B cell (primary cell): ENCODE data around the gene CORO2B. TPM values are rescaled to one million over a fixed set of nuclear protein-coding genes. Genes with fewer than 3 reads are reported as not detected.

ENCODE experiments used
- ATAC-seq: fragments of 200-7000 bp; cut with Tn5 transposase; one replicate; pipeline ENCODE4 v1.10.0; 2021; ENCODE audit warnings: low read depth, mild to moderate bottlenecking, moderate number of reproducible peaks, moderate library complexity
- CTCF ChIA-PET: fragments of 350-600 bp; sonication (Branson Sonifier 250); formaldehyde crosslinking; loops from one replicate; lab custom pipeline; 2021; ENCODE audit warnings: antibody characterized with exemption, inconsistent platforms; lab: Charles Lee
- POLR2A ChIA-PET: fragments of 350-600 bp; sonication (Branson Sonifier 250); formaldehyde crosslinking; loops from one replicate; lab custom pipeline; 2021; ENCODE audit warnings: antibody characterized with exemption; lab: Charles Lee
- DNase-seq: peaks from one replicate; pipeline ENCODE4 v3.0.0; 2013
- H2AFZ ChIP-seq: 2 replicates; pipeline ENCODE4 v1.6.1; 2012; ENCODE audit warnings: mild to moderate bottlenecking, low read depth, low read length; ENCODE audit not compliant: insufficient read depth, poor library complexity, severe bottlenecking
- H3K27ac ChIP-seq, 2 donors: 1 replicate in 1 of 2; 2 replicates in 1 of 2; pipeline ENCODE4 v1.5.1; 2012 to 2013; ENCODE audit warnings: low read length in 2 of 2, mild to moderate bottlenecking in 2 of 2, moderate library complexity in 1 of 2
- H3K27me3 ChIP-seq, 4 experiments: fragments of 200-600 bp in 1 of 4; sonication (generic) in 1 of 4; replicated peaks in 1 of 4; 1 replicate in 2 of 4; 2 replicates in 2 of 4; pipeline versions ENCODE4 v1.6.1 to v1.7.0; 2013 to 2016; ENCODE audit warnings: low read length in 3 of 4, mild to moderate bottlenecking in 2 of 4, mixed read lengths in 1 of 4, moderate library complexity in 1 of 4; ENCODE audit not compliant: insufficient read depth in 4 of 4, control insufficient read depth in 3 of 4; ENCODE audit errors: control extremely low read depth in 1 of 4
- H3K36me3 ChIP-seq, 2 experiments: replicated peaks in 1 of 2; 1 replicate in 1 of 2; 2 replicates in 1 of 2; pipeline versions ENCODE4 v1.6.1 to v1.7.1; 2013; ENCODE audit warnings: low read length in 1 of 2; ENCODE audit not compliant: insufficient read depth in 2 of 2, control insufficient read depth in 1 of 2; ENCODE audit errors: control extremely low read depth in 1 of 2, extremely low read depth in 1 of 2
- H3K4me1 ChIP-seq, 2 donors: fragments of 200-600 bp in 1 of 2; sonication (generic) in 1 of 2; 1 replicate in 1 of 2; 2 replicates in 1 of 2; pipeline versions ENCODE4 v1.5.1 to v1.6.1; 2013 to 2017; ENCODE audit warnings: low read length in 2 of 2; ENCODE audit not compliant: control insufficient read depth in 2 of 2, insufficient read depth in 2 of 2
- H3K4me2 ChIP-seq: replicated peaks from 2 replicates; pipeline ENCODE3; 2012; ENCODE audit warnings: mild to moderate bottlenecking, low read depth, low read length; ENCODE audit not compliant: poor library complexity, severe bottlenecking
- H3K4me3 ChIP-seq, 5 experiments: fragments of 200-600 bp in 1 of 5; sonication (generic) in 1 of 5; 1 replicate in 3 of 5; 2 replicates in 2 of 5; pipeline versions ENCODE4 v1.5.1 to v1.7.0; 2011 to 2016; ENCODE audit warnings: low read length in 4 of 5, mild to moderate bottlenecking in 4 of 5, low read depth in 2 of 5, control low read depth in 1 of 5, moderate library complexity in 1 of 5; ENCODE audit not compliant: insufficient read depth in 1 of 5; ENCODE audit errors: control extremely low read depth in 1 of 5, extremely low read depth in 1 of 5
- H3K79me2 ChIP-seq: fragments of 200-600 bp; sonication (generic); one replicate; pipeline ENCODE4 v1.6.0; 2016; ENCODE audit warnings: low read length; ENCODE audit not compliant: control insufficient read depth, insufficient read depth
- H3K9ac ChIP-seq: fragments of 200-600 bp; sonication (generic); 2 replicates; pipeline ENCODE4 v1.6.1; 2017; ENCODE audit warnings: mild to moderate bottlenecking, low read length, moderate library complexity
- H3K9me3 ChIP-seq, 3 donors: one replicate each; pipeline versions ENCODE4 v1.6.1 to v1.7.1; 2013; ENCODE audit warnings: low read length in 2 of 3; ENCODE audit not compliant: control insufficient read depth in 2 of 3, insufficient read depth in 1 of 3; ENCODE audit errors: control extremely low read depth in 1 of 3
- H4K20me1 ChIP-seq: 2 replicates; pipeline ENCODE4 v1.6.0; 2012; ENCODE audit warnings: mild to moderate bottlenecking, low read length; ENCODE audit not compliant: insufficient read depth, control insufficient read depth, poor library complexity, severe bottlenecking
- H3K27ac Mint-ChIP-seq: one replicate; pipeline ENCODE4 v1.8.0; 2021; ENCODE audit warnings: mixed read lengths
- H3K27me3 Mint-ChIP-seq: one replicate; pipeline ENCODE4 v1.8.0; 2021; ENCODE audit warnings: mixed read lengths
- H3K4me1 Mint-ChIP-seq: one replicate; pipeline ENCODE4 v1.8.0; 2021; ENCODE audit warnings: mixed read lengths
- H3K4me3 Mint-ChIP-seq: one replicate; pipeline ENCODE4 v1.8.0; 2021; ENCODE audit warnings: mixed read lengths
- H3K9me3 Mint-ChIP-seq: one replicate; pipeline ENCODE4 v1.8.0; 2022; ENCODE audit warnings: mixed read lengths; ENCODE audit not compliant: insufficient read depth
- CTCF ChIP-seq: fragments of 200-600 bp; IDR thresholded peaks from one replicate; pipeline ENCODE4 v1.8.0; 2022; ENCODE audit warnings: antibody characterized with exemption, mild to moderate bottlenecking
- EZH2 ChIP-seq: IDR thresholded peaks from 2 replicates; pipeline ENCODE4 v1.6.1; 2012; ENCODE audit warnings: borderline replicate concordance, low read depth, mild to moderate bottlenecking, moderate library complexity, low read length; ENCODE audit not compliant: insufficient read depth, poor library complexity, severe bottlenecking
- WGBS: methylation state at CpG from one replicate; pipeline ENCODE4 v1.1.5; 2013; ENCODE audit warnings: missing lambda C conversion rate; ENCODE audit not compliant: insufficient coverage; 5-methylcytosine and 5-hydroxymethylcytosine counted together
- intact Hi-C: fragments of 100-400 bp; cut with micrococcal nuclease; formaldehyde crosslinking; loops from one replicate; pipeline ENCODE4 v1.10.0; 2022
- polyA plus RNA-seq: library from polyadenylated mRNA; depleted of rRNA; stranded (reverse); fragments of >200 nt; gene quantifications from 2 replicates; pipeline ENCODE4 v1.2.3, GENCODE V29; 2012
- total RNA-seq, 2 donors: library from RNA; stranded (reverse); fragments of 120-200 nt in 1 of 2; gene quantifications; 1 replicate in 1 of 2; 2 replicates in 1 of 2; pipeline versions ENCODE4 v1.2.3 to v1.2.4, GENCODE V29; 2013 to 2022

Gene CORO2B
- total and polyA plus RNA-seq, 2 donors (not counting 1 experiment from before 2014, with no cell fraction given) = 9.5 to 11.3 TPM

- CTCF ChIA-PET = interaction anchor here (1.1 to 1.4 kb wide), 4 partner anchors 47 to 249 kb away, joined by 3 to 6 read pairs (median 3); no protein-coding TSS in a partner anchor
- 58% methylated on average over 2 of the region's 3 CpGs for WGBS
- DNase-seq (no peak), ATAC-seq (no peak)
- TF ChIP-seq EZH2 = no peak
- no peaks in the 10 kb centered on the region for H3K27me3 ChIP-seq
- peak overlapping the region; percentile 15 for H3K4me2 ChIP-seq
- Mint-ChIP-seq H3K9me3 (no peaks in the 10 kb centered on the region), H3K4me3 (no peak overlapping the region), H3K27me3 (peaks cover 16% of the 10 kb centered on the region), H3K4me1 (peaks cover 77% of the 10 kb centered on the region), H3K27ac (no peak overlapping the region)
- H4K20me1 ChIP-seq = no peaks in the 10 kb centered on the region
- H3K9me3 ChIP-seq = no peaks in the 10 kb centered on the region
- no peak overlapping the region for H3K9ac ChIP-seq
- peaks cover 61 to 67% of the 10 kb centered on the region in 2 donors for H3K4me1 ChIP-seq
- peaks cover 32% of the 10 kb centered on the region for H3K79me2 ChIP-seq
- POLR2A ChIA-PET = no interaction called here
- intact Hi-C loops = no loop called here
- no peaks in the 10 kb centered on the region for H3K36me3 ChIP-seq
- H2AFZ ChIP-seq = no peak overlapping the region
- H3K4me3 ChIP-seq = no peak overlapping the region
- H3K27ac ChIP-seq = no peak overlapping the region
Observed at GRCh38 chr15:68626739-68627138, 47.9 kb downstream of the CORO2B start.

- no peaks in the 10 kb centered on the region for H3K27me3 ChIP-seq
- intact Hi-C loops = no loop called here
- no peak overlapping the region for H2AFZ ChIP-seq
- H3K4me2 ChIP-seq = no peak overlapping the region
- no peaks in the 10 kb centered on the region for H3K36me3 ChIP-seq
- H3K27ac Mint-ChIP-seq = no peak overlapping the region
- no peaks in the 10 kb centered on the region for H4K20me1 ChIP-seq
- H3K27ac ChIP-seq = no peak overlapping the region
- H3K4me3 ChIP-seq = no peak overlapping the region
- ATAC-seq (no peak), DNase-seq (no peak)
- H3K9ac ChIP-seq = no peak overlapping the region
- TF ChIP-seq EZH2 = no peak
- no peak for TF ChIP-seq CTCF
- no peaks in the 10 kb centered on the region for H3K9me3 Mint-ChIP-seq
- peaks cover 65 to 67% of the 10 kb centered on the region in 2 donors for H3K4me1 ChIP-seq
- CTCF ChIA-PET = interaction anchor here (1.1 to 1.4 kb wide), 4 partner anchors 10 to 249 kb away, joined by 3 to 6 read pairs (median 4); no protein-coding TSS in a partner anchor
- H3K4me3 Mint-ChIP-seq = peak overlapping the region; percentile 14
- H3K27me3 Mint-ChIP-seq = peaks cover 16% of the 10 kb centered on the region
- WGBS = 78% methylated on average over 5 of the region's 7 CpGs
- H3K79me2 ChIP-seq = peaks cover 25% of the 10 kb centered on the region
- POLR2A ChIA-PET = no interaction called here
- no peaks in the 10 kb centered on the region for H3K9me3 ChIP-seq
- peaks cover 77% of the 10 kb centered on the region for H3K4me1 Mint-ChIP-seq
Observed at GRCh38 chr15:68627476-68627875, 48.7 kb downstream of the CORO2B start.
